WTC11 (cell line): ENCODE results near the gene MCUB. TPM values are rescaled to one million over a fixed set of nuclear protein-coding genes. Genes with fewer than 3 reads are reported as not detected.
"Not testable (repeated sequence)": the region's sequence is repeated elsewhere in the genome, so short reads cannot be mapped to it uniquely, and the experiment has no call there.

Experiments
- ATAC-seq: fragments of 200-7000 bp; cut with Tn5 transposase; 2 replicates; pipeline ENCODE4 v1.10.0; 2021; ENCODE audit warnings: mild to moderate bottlenecking, moderate library complexity
- CTCF ChIA-PET: fragments of 300-600 bp; sonication (Branson Sonifier 250); formaldehyde crosslinking; loops from one replicate; lab custom pipeline; 2021; ENCODE audit warnings: antibody characterized with exemption; lab: Charles Lee
- POLR2A ChIA-PET: fragments of 350-600 bp; sonication (Branson Sonifier 250); formaldehyde crosslinking; loops from one replicate; lab custom pipeline; 2021; ENCODE audit warnings: antibody characterized with exemption; lab: Charles Lee
- DNase-seq: peaks from one replicate; pipeline ENCODE4 v3.0.0; 2021; ENCODE audit warnings: low spot score
- H3K27ac Mint-ChIP-seq: 2 replicates; pipeline ENCODE4 v1.8.0; 2021; ENCODE audit warnings: mixed read lengths
- H3K27me3 Mint-ChIP-seq: 2 replicates; pipeline ENCODE4 v1.8.0; 2021; ENCODE audit warnings: low read depth, mild to moderate bottlenecking, moderate library complexity, mixed read lengths
- H3K36me3 Mint-ChIP-seq: 2 replicates; pipeline ENCODE4 v1.8.0; 2021; ENCODE audit warnings: mixed read lengths
- H3K4me1 Mint-ChIP-seq: 2 replicates; pipeline ENCODE4 v1.8.0; 2022; ENCODE audit warnings: mixed read lengths
- H3K4me3 Mint-ChIP-seq: 2 replicates; pipeline ENCODE4 v1.8.0; 2021; ENCODE audit warnings: mild to moderate bottlenecking, moderate library complexity, mixed read lengths
- H3K9me3 Mint-ChIP-seq: 2 replicates; pipeline ENCODE4 v1.8.0; 2021; ENCODE audit warnings: mixed read lengths
- AFF4 ChIP-seq: sonication (generic); formaldehyde crosslinking; IDR thresholded peaks from 2 replicates; pipeline ENCODE4 v1.8.1; 2023; ENCODE audit warnings: mild to moderate bottlenecking, missing genetic modification reagents, borderline replicate concordance
- CDX4 ChIP-seq: fragments of 250-450 bp; sonication (Bioruptor Pico); IDR thresholded peaks from 2 replicates; pipeline ENCODE4 v1.9.0; 2021; ENCODE audit warnings: moderate library complexity, mild to moderate bottlenecking, inconsistent platforms, borderline replicate concordance
- CREM ChIP-seq: sonication (generic); formaldehyde crosslinking; IDR thresholded peaks from 2 replicates; pipeline ENCODE4 v1.8.1; 2022; ENCODE audit warnings: mild to moderate bottlenecking, missing genetic modification reagents, moderate library complexity
- E2F1 ChIP-seq: sonication (generic); formaldehyde crosslinking; IDR thresholded peaks from 2 replicates; pipeline ENCODE4 v1.8.0; 2022; ENCODE audit warnings: mild to moderate bottlenecking, missing genetic modification reagents
- E2F4 ChIP-seq: sonication (generic); formaldehyde crosslinking; IDR thresholded peaks from 2 replicates; pipeline ENCODE4 v1.8.1; 2022; ENCODE audit warnings: low read depth, mild to moderate bottlenecking, moderate library complexity, missing genetic modification reagents, borderline replicate concordance
- FOXP4 ChIP-seq: sonication (generic); formaldehyde crosslinking; IDR thresholded peaks from 2 replicates; pipeline ENCODE4 v1.8.0; 2022; ENCODE audit warnings: mild to moderate bottlenecking, missing genetic modification reagents
- IRF1 ChIP-seq: sonication (generic); formaldehyde crosslinking; IDR thresholded peaks from 2 replicates; pipeline ENCODE4 v1.8.0; 2023; ENCODE audit warnings: missing genetic modification reagents
- IRF2 ChIP-seq: sonication (generic); formaldehyde crosslinking; IDR thresholded peaks from 2 replicates; pipeline ENCODE4 v1.8.0; 2022; ENCODE audit warnings: low read depth, missing genetic modification reagents, borderline replicate concordance
- KAT7 ChIP-seq: sonication (generic); formaldehyde crosslinking; IDR thresholded peaks from 2 replicates; pipeline ENCODE4 v1.8.1; 2023; ENCODE audit warnings: missing genetic modification reagents, mild to moderate bottlenecking, borderline replicate concordance
- NFYB ChIP-seq: sonication (generic); formaldehyde crosslinking; conservative IDR thresholded peaks from 2 replicates; pipeline ENCODE4 v1.8.0; 2022; ENCODE audit warnings: low read depth, missing genetic modification reagents
- NR2C2 ChIP-seq: sonication (generic); formaldehyde crosslinking; IDR thresholded peaks from 2 replicates; pipeline ENCODE4 v1.8.0; 2022; ENCODE audit warnings: mild to moderate bottlenecking, missing genetic modification reagents
- PRDM15 ChIP-seq: sonication (generic); formaldehyde crosslinking; IDR thresholded peaks from 2 replicates; pipeline ENCODE4 v1.8.0; 2022; ENCODE audit warnings: missing genetic modification reagents
- RELA ChIP-seq: sonication (generic); formaldehyde crosslinking; IDR thresholded peaks from 2 replicates; pipeline ENCODE4 v1.8.1; 2022; ENCODE audit warnings: missing genetic modification reagents, mild to moderate bottlenecking, borderline replicate concordance
- SMAD3 ChIP-seq: sonication (generic); formaldehyde crosslinking; IDR thresholded peaks from 2 replicates; pipeline ENCODE4 v1.8.0; 2022; ENCODE audit warnings: missing genetic modification reagents, mild to moderate bottlenecking, borderline replicate concordance
- TCF7 ChIP-seq: sonication (generic); formaldehyde crosslinking; IDR thresholded peaks from 2 replicates; pipeline ENCODE4 v1.8.0; 2022; ENCODE audit warnings: mild to moderate bottlenecking, low read depth, missing genetic modification reagents, moderate library complexity
- USF1 ChIP-seq: sonication (generic); formaldehyde crosslinking; IDR thresholded peaks from 2 replicates; pipeline ENCODE4 v1.8.0; 2022; ENCODE audit warnings: mild to moderate bottlenecking, missing genetic modification reagents
- ZBTB43 ChIP-seq: sonication (generic); formaldehyde crosslinking; IDR thresholded peaks from 2 replicates; pipeline ENCODE4 v1.8.1; 2023; ENCODE audit warnings: mild to moderate bottlenecking, missing genetic modification reagents
- total RNA-seq: library from RNA; stranded (reverse); gene quantifications from 3 replicates; pipeline ENCODE4 v1.2.3, GENCODE V29; 2021

The MCUB gene
- total RNA-seq, 1 experiment from 2014 or later, result 26.8 TPM

- H3K27ac Mint-ChIP-seq, POLR2A ChIA-PET, H3K36me3 Mint-ChIP-seq, H3K27me3 Mint-ChIP-seq, ATAC-seq, H3K9me3 Mint-ChIP-seq, DNase-seq, CTCF ChIA-PET: not testable (repeated sequence)
- peaks cover 32% of the 10 kb centered on the region for H3K4me1 Mint-ChIP-seq
- peak; percentile 78 for TF ChIP-seq NFYB (CRISPR knock-in tag)
- H3K4me3 Mint-ChIP-seq, result peak overlapping the region; percentile 48
Measured at GRCh38 chr4:109558095-109558494, 2.0 kb upstream of the MCUB start.

- Mint-ChIP-seq H3K4me3 (peak overlapping the region; percentile 74), H3K9me3 (peaks cover 8% of the 10 kb centered on the region), H3K27ac (no peak overlapping the region), H3K4me1 (peaks cover 26% of the 10 kb centered on the region), H3K36me3 (peaks cover 6% of the 10 kb centered on the region; the same call in 1 of the 2 replicates), H3K27me3 (peaks cover 6% of the 10 kb centered on the region)
- ATAC-seq (peak; percentile 51), DNase-seq (peak; percentile 63)
- POLR2A ChIA-PET, result interaction anchor here (0.8 to 1.4 kb wide), 4 partner anchors 116 to 170 kb away, joined by 3 to 5 read pairs (median 4); partner anchors contain the start of genes CASP6 and PLA2G12A
- CTCF ChIA-PET, result interaction anchor here (0.9 to 1.8 kb wide), 2 partner anchors 12 to 144 kb away, joined by 3 to 4 read pairs; partner anchors contain the start of gene CASP6
- TF ChIP-seq CDX4 (CRISPR knock-in tag) (no peak), SMAD3 (CRISPR knock-in tag) (no peak), USF1 (CRISPR knock-in tag) (no peak), PRDM15 (CRISPR knock-in tag) (no peak), FOXP4 (CRISPR knock-in tag) (no peak), TCF7 (CRISPR knock-in tag) (no peak), E2F1 (CRISPR knock-in tag) (0 out of 2 replicates have a peak, but pooled peaks have one; percentile 12), ZBTB43 (CRISPR knock-in tag) (no peak), IRF2 (CRISPR knock-in tag) (no peak), E2F4 (CRISPR knock-in tag) (no peak), CREM (CRISPR knock-in tag) (0 out of 2 replicates have a peak, but pooled peaks have one; percentile 2), KAT7 (CRISPR knock-in tag) (no peak), NR2C2 (no peak), RELA (CRISPR knock-in tag) (no peak), AFF4 (CRISPR knock-in tag) (0 out of 2 replicates have a peak, but pooled peaks have one; percentile 65), IRF1 (no peak)
Measured at GRCh38 chr4:109559625-109559982, 442 bp upstream of the MCUB start.
